ENCODE measurements around the gene ZNRF3. TPM values are rescaled to one million over a fixed set of nuclear protein-coding genes. Genes with fewer than 3 reads are reported as not detected.
A peak's percentile ranks its signal among the peaks of the same experiment; 100 is the strongest.

ZNRF3 gene
- total RNA-seq, 2 donors from 2014 or later = 5.9 to 12.2 TPM

DNA sequence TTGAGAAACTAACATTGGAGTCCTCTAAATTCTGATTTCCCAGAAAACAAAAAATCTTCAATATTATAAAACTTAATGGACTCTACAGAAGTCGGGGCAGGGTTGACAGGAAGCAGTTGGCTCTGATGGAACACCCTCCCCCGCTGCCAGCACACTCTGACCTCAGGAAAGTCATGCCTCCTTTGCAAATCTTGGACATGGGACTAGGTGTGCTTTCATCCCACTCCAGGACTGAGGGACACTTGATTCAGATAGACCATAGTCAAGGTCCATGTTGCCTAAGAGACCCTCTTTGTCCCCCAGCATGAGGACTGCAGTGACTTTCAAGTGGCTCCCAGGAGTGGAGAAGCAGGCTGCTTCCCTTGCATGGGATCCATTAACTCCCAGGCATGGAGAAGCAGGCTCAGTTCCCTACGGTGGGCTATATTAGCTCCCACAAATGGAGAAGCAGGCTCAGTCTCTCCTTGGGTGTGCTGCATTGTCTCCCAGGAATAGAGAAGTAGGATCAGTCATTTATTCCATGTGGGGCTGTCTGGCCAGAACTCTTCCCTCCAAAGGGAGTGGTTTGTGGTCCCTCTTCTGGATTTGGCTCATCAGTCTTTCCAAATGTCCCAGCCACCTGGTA lies 139.9 kb downstream of the ZNRF3 start:
- Histone ChIP-seq H3K4me1 (no peaks in the 10 kb centered on the region), H3K36me3 (no peaks in the 10 kb centered on the region), H3K4me3 (no peak overlapping the region), H3K9me3 (no peaks in the 10 kb centered on the region), H3K27ac (no peak overlapping the region), H3K27me3 (no peaks in the 10 kb centered on the region), H3K9ac (ENCODE audit: low read depth in 2 of 2, low read length in 2 of 2) (peak overlapping the region in 1 of 2 donors; percentile 29)
- no peak for DNase-seq
- intact Hi-C loops (cut with DNase I) = no loop called here
- TF ChIP-seq, protein P1, sequence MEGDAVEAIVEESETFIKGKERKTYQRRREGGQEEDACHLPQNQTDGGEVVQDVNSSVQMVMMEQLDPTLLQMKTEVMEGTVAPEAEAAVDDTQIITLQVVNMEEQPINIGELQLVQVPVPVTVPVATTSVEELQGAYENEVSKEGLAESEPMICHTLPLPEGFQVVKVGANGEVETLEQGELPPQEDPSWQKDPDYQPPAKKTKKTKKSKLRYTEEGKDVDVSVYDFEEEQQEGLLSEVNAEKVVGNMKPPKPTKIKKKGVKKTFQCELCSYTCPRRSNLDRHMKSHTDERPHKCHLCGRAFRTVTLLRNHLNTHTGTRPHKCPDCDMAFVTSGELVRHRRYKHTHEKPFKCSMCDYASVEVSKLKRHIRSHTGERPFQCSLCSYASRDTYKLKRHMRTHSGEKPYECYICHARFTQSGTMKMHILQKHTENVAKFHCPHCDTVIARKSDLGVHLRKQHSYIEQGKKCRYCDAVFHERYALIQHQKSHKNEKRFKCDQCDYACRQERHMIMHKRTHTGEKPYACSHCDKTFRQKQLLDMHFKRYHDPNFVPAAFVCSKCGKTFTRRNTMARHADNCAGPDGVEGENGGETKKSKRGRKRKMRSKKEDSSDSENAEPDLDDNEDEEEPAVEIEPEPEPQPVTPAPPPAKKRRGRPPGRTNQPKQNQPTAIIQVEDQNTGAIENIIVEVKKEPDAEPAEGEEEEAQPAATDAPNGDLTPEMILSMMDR (IDR thresholded peaks at IDR 0.05) = no peak

DNA sequence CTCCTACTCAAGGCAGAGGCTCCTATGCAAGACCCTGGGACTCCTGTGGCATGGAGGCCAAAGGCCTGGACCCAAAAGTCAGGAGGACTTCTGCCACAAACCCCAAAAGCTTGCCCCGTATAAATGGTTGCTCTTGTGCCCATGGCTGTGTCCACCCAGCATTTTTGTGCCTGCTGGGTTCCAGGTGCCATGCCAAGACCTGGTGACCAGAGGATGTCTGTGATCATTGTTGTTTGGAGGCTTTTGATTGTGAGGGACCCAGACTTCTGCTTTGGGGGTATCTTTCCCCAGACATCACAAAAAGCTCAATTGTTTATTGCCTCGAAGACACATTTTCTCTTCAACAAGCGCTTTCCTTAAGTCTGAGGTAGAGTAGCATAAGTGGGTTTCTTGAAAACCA lies 143.2 kb downstream of the ZNRF3 start:
- DNase-seq = no peak
- intact Hi-C loops (cut with DNase I) = no loop called here
- no peak overlapping the region for H3K4me3 ChIP-seq
- H3K27ac ChIP-seq = no peak overlapping the region
- H3K36me3 ChIP-seq = no peaks in the 10 kb centered on the region
- H3K9ac ChIP-seq (ENCODE audit: low read depth in 2 of 2, low read length in 2 of 2) = no peak overlapping the region
- H3K27me3 ChIP-seq = no peaks in the 10 kb centered on the region
- no peaks in the 10 kb centered on the region for H3K4me1 ChIP-seq
- TF ChIP-seq, protein P1 (IDR thresholded peaks at IDR 0.05) = no peak
- no peaks in the 10 kb centered on the region for H3K9me3 ChIP-seq

GRCh38 chr22:29028468-29028867 lies 145.1 kb downstream of the ZNRF3 start:
- Histone ChIP-seq H3K9me3 (no peaks in the 10 kb centered on the region), H3K36me3 (no peaks in the 10 kb centered on the region), H3K9ac (ENCODE audit: low read depth in 2 of 2, low read length in 2 of 2) (no peak overlapping the region), H3K4me1 (peaks cover 5% of the 10 kb centered on the region), H3K27ac (no peak overlapping the region), H3K27me3 (no peaks in the 10 kb centered on the region), H3K4me3 (no peak overlapping the region)
- intact Hi-C loops (cut with DNase I) = no loop called here
- no peak for DNase-seq
- TF ChIP-seq, protein P1 (IDR thresholded peaks at IDR 0.05) = no peak

- DNase-seq = no peak
- Histone ChIP-seq H3K9me3 (no peaks in the 10 kb centered on the region), H3K36me3 (no peaks in the 10 kb centered on the region), H3K4me1 (peaks cover 5% of the 10 kb centered on the region), H3K27me3 (no peaks in the 10 kb centered on the region), H3K27ac (peak overlapping the region; percentile 35), H3K9ac (ENCODE audit: low read depth in 2 of 2, low read length in 2 of 2) (no peak overlapping the region), H3K4me3 (no peak overlapping the region)
- TF ChIP-seq, protein P1 (IDR thresholded peaks at IDR 0.05) = no peak
- intact Hi-C loops (cut with DNase I) = no loop called here
Measured at GRCh38 chr22:29029202-29030000, 146.0 kb downstream of the ZNRF3 start.

- Histone ChIP-seq H3K36me3 (no peaks in the 10 kb centered on the region), H3K9me3 (no peaks in the 10 kb centered on the region), H3K27me3 (no peaks in the 10 kb centered on the region), H3K9ac (ENCODE audit: low read depth in 2 of 2, low read length in 2 of 2) (peak overlapping the region; percentile 37 to 83), H3K27ac (peak overlapping the region; percentile 35), H3K4me1 (peaks cover 5% of the 10 kb centered on the region), H3K4me3 (peak overlapping the region; percentile 31)
- intact Hi-C loops (cut with DNase I) = no loop called here
- DNase-seq = peak; percentile 52
- TF ChIP-seq, protein P1 (IDR thresholded peaks at IDR 0.05) = no peak
Measured at GRCh38 chr22:29030016-29030617, 146.7 kb downstream of the ZNRF3 start.
